Progenitor cell of endocrine pancreas (in vitro differentiated cells): ENCODE results near the gene MSANTD3. TPM values are rescaled to one million over a fixed set of nuclear protein-coding genes. Genes with fewer than 3 reads are reported as not detected.

Experiments used
- DNase-seq: peaks from one replicate; pipeline ENCODE4 v3.0.0; 2021; ENCODE audit warnings: low spot score; ENCODE audit not compliant: unreplicated experiment
- H3K27ac Mint-ChIP-seq: 2 replicates; pipeline ENCODE4 v1.8.0; 2021; ENCODE audit warnings: mild to moderate bottlenecking, moderate library complexity, mixed read lengths
- H3K27me3 Mint-ChIP-seq: 2 replicates; pipeline ENCODE4 v1.8.0; 2021; ENCODE audit warnings: mixed read lengths
- H3K36me3 Mint-ChIP-seq: 2 replicates; pipeline ENCODE4 v1.8.0; 2022; ENCODE audit warnings: mixed read lengths; ENCODE audit not compliant: insufficient read depth
- H3K4me1 Mint-ChIP-seq: 2 replicates; pipeline ENCODE4 v1.8.0; 2021; ENCODE audit warnings: low read depth, mixed read lengths
- H3K4me3 Mint-ChIP-seq: 2 replicates; pipeline ENCODE4 v1.8.0; 2021; ENCODE audit warnings: low read depth, mild to moderate bottlenecking, moderate library complexity, mixed read lengths
- H3K9me3 Mint-ChIP-seq: 2 replicates; pipeline ENCODE4 v1.8.0; 2021; ENCODE audit warnings: low read depth, mixed read lengths
- CTCF ChIP-seq: fragments of 200-600 bp; sonication (generic); IDR thresholded peaks from one replicate; pipeline ENCODE4 v1.5.0; 2021; ENCODE audit warnings: antibody characterized with exemption, mild to moderate bottlenecking; ENCODE audit not compliant: unreplicated experiment
- total RNA-seq: library from RNA; stranded (reverse); gene quantifications from 2 replicates; pipeline ENCODE4 v1.2.1, GENCODE V29; 2021

The MSANTD3 gene
- total RNA-seq, 1 donor from 2014 or later, result 39.8 TPM

GRCh38 chr9:100468041-100468440 is 41.1 kb downstream of the MSANTD3 start:
- H3K9me3 Mint-ChIP-seq, result no peaks in the 10 kb centered on the region
- TF ChIP-seq CTCF, result no peak
- no peaks in the 10 kb centered on the region for H3K36me3 Mint-ChIP-seq
- peaks cover 7% of the 10 kb centered on the region for H3K4me1 Mint-ChIP-seq
- no peaks in the 10 kb centered on the region for H3K27me3 Mint-ChIP-seq
- no peak overlapping the region for H3K27ac Mint-ChIP-seq
- no peak for DNase-seq
- no peak overlapping the region for H3K4me3 Mint-ChIP-seq

GRCh38 chr9:100472268-100472667 is 45.3 kb downstream of the MSANTD3 start:
- Mint-ChIP-seq H3K27me3 (no peaks in the 10 kb centered on the region), H3K36me3 (peaks cover 3% of the 10 kb centered on the region), H3K4me1 (peaks cover 30% of the 10 kb centered on the region), H3K27ac (peak overlapping the region; percentile 94), H3K9me3 (no peaks in the 10 kb centered on the region), H3K4me3 (peak overlapping the region; percentile 79)
- no peak for DNase-seq
- TF ChIP-seq CTCF, result no peak

GRCh38 chr9:100472788-100473275 is 45.9 kb downstream of the MSANTD3 start, which contains the start of gene TMEFF1:
TSS of gene TMEFF1 (plus strand) at chr9:100473149. CDS start at chr9:100473545, 396 bp downstream.
- H3K27me3 Mint-ChIP-seq, result no peaks in the 10 kb centered on the region

GRCh38 chr9:100473276-100474081 is 46.5 kb downstream of the MSANTD3 start:
- Mint-ChIP-seq H3K27me3 (no peaks in the 10 kb centered on the region), H3K4me3 (peak overlapping the region; percentile 87), H3K9me3 (no peaks in the 10 kb centered on the region), H3K4me1 (peaks cover 31% of the 10 kb centered on the region), H3K27ac (peak overlapping the region; percentile 90), H3K36me3 (peaks cover 6% of the 10 kb centered on the region)
- DNase-seq, result peak; percentile 35
- no peak for TF ChIP-seq CTCF

More at GRCh38 chr9:100472788-100473275, 45.9 kb downstream of the MSANTD3 start, which contains the start of gene TMEFF1:
- Mint-ChIP-seq H3K27ac (peak within 1 kb of the TSS; percentile 94), H3K4me1 (peaks cover 30% of the 10 kb centered on the region), H3K4me3 (peak within 1 kb of the TSS; percentile 87), H3K36me3 (peaks cover 4% of the 10 kb centered on the region), H3K9me3 (no peaks in the 10 kb centered on the region)
- DNase-seq, result peak; percentile 89
- TF ChIP-seq CTCF, result peak; percentile 43

GRCh38 chr9:100474082-100474923 is 47.4 kb downstream of the MSANTD3 start:
- DNase-seq, result peak; percentile 17
- Mint-ChIP-seq H3K4me1 (peaks cover 28% of the 10 kb centered on the region), H3K9me3 (peaks cover 8% of the 10 kb centered on the region), H3K27ac (peak overlapping the region; percentile 90), H3K4me3 (peak overlapping the region; percentile 87), H3K27me3 (no peaks in the 10 kb centered on the region), H3K36me3 (peaks cover 11% of the 10 kb centered on the region)
- no peak for TF ChIP-seq CTCF
